ENCODE data around the gene TENT5C. TPM values are rescaled to one million over a fixed set of nuclear protein-coding genes. Genes with fewer than 3 reads are reported as not detected.

The TENT5C gene
- polyA plus RNA-seq, 1 of the 3 experiments (the other 2 are of a cell fraction): 0.90 TPM

DNA sequence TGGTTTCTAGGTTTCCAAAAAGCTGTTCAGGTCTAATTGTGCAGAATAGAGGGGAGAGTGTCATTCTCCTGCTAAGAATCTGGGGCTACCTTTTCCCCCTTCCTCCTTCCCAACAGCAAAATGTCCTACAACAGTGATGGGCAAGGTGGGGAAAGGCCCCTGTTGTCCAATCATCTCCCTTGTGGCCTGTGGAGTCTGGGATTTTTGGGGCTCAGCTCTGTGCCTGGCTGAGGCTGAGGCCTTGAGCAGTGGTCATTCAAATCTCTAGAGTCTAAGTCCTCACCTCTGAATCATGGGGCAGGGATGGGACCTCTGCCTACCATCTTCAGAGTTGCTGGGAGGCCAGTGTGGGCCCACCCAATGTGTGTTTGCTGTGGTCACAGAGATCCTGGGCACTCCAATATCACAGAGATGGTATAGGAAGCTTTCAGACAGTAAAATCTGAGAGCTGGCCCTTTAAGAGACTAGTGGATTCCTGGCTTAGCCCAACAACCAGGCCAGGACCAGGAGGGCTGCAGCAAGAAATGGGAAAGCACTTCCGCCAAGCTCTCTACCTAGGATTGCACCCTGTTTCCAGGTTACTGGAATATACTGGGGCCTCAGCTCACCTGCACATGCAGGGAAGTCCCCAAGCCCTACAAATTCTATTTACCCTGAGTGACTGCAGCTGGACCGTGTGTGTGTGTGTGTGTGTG lies 28.5 kb upstream of the TENT5C start:
- Histone ChIP-seq H3K36me3 (replicated peaks in 1 of 2; ENCODE audit: control insufficient read depth in 1 of 2, insufficient read depth in 2 of 2, low read length in 1 of 2) (no peaks in the 10 kb centered on the region), H3K27me3 (ENCODE audit: insufficient read depth) (no peaks in the 10 kb centered on the region), H3K79me2 (ENCODE audit: insufficient read depth) (no peaks in the 10 kb centered on the region), H4K20me1 (ENCODE audit: insufficient read depth) (no peaks in the 10 kb centered on the region), H3F3A (replicated peaks; ENCODE audit: insufficient read depth) (no peaks in the 10 kb centered on the region), H3K4me3 (ENCODE audit: low read depth in 2 of 2, low read length in 1 of 2) (no peak overlapping the region), H3K9ac (no peak overlapping the region), H3K9me3 (no peaks in the 10 kb centered on the region), H2AFZ (ENCODE audit: low read depth) (no peak overlapping the region), H3K4me2 (no peak overlapping the region), H3K9me2 (no peaks in the 10 kb centered on the region), H3K4me1 (ENCODE audit: control insufficient read depth in 1 of 2, insufficient read depth in 2 of 2, low read depth in 1 of 2, low read length in 1 of 2) (no peaks in the 10 kb centered on the region; a peak in 1 of 4 replicates), H3K27ac (ENCODE audit: low read depth in 2 of 2, low read length in 1 of 2) (no peak overlapping the region)
- no peak for TF ChIP-seq YY1 (IDR thresholded peaks at IDR 0.05; ENCODE audit: low read depth)
- TF ChIP-seq, protein P1, sequence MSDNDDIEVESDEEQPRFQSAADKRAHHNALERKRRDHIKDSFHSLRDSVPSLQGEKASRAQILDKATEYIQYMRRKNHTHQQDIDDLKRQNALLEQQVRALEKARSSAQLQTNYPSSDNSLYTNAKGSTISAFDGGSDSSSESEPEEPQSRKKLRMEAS (IDR thresholded peaks at IDR 0.05; ENCODE audit: low read depth): no peak
- TF ChIP-seq FOSL2 (IDR thresholded peaks at IDR 0.05; ENCODE audit: borderline replicate concordance, low read depth): no peak
- TF ChIP-seq POLR2AphosphoS5 (IDR thresholded peaks at IDR 0.05; ENCODE audit: low read depth, low read length): no peak
- no peak for TF ChIP-seq TCF12 (IDR thresholded peaks at IDR 0.05)
- no peak for TF ChIP-seq RAD21 (IDR thresholded peaks at IDR 0.05; ENCODE audit: low read length)
- no peak for TF ChIP-seq TAF1 (IDR thresholded peaks at IDR 0.05; ENCODE audit: borderline replicate concordance, low read depth, low read length)
- no peak for TF ChIP-seq ELF1 (IDR thresholded peaks at IDR 0.05)
- TF ChIP-seq, protein P2, sequence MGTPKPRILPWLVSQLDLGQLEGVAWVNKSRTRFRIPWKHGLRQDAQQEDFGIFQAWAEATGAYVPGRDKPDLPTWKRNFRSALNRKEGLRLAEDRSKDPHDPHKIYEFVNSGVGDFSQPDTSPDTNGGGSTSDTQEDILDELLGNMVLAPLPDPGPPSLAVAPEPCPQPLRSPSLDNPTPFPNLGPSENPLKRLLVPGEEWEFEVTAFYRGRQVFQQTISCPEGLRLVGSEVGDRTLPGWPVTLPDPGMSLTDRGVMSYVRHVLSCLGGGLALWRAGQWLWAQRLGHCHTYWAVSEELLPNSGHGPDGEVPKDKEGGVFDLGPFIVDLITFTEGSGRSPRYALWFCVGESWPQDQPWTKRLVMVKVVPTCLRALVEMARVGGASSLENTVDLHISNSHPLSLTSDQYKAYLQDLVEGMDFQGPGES (IDR thresholded peaks at IDR 0.05; ENCODE audit: low read depth, low read length): no peak
- TF ChIP-seq EP300 (IDR thresholded peaks at IDR 0.05; ENCODE audit: borderline replicate concordance in 1 of 2, low read depth in 1 of 2, low read length in 1 of 2): no peak
- TF ChIP-seq RXRA (IDR thresholded peaks at IDR 0.05; ENCODE audit: borderline replicate concordance, low read depth): no peak
- TF ChIP-seq SMC3 (IDR thresholded peaks at IDR 0.05; ENCODE audit: low read depth, low read length): no peak
- TF ChIP-seq, protein P3, sequence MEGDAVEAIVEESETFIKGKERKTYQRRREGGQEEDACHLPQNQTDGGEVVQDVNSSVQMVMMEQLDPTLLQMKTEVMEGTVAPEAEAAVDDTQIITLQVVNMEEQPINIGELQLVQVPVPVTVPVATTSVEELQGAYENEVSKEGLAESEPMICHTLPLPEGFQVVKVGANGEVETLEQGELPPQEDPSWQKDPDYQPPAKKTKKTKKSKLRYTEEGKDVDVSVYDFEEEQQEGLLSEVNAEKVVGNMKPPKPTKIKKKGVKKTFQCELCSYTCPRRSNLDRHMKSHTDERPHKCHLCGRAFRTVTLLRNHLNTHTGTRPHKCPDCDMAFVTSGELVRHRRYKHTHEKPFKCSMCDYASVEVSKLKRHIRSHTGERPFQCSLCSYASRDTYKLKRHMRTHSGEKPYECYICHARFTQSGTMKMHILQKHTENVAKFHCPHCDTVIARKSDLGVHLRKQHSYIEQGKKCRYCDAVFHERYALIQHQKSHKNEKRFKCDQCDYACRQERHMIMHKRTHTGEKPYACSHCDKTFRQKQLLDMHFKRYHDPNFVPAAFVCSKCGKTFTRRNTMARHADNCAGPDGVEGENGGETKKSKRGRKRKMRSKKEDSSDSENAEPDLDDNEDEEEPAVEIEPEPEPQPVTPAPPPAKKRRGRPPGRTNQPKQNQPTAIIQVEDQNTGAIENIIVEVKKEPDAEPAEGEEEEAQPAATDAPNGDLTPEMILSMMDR (IDR thresholded peaks at IDR 0.05): no peak
- no peak for TF ChIP-seq FOXM1 (IDR thresholded peaks at IDR 0.05; ENCODE audit: low read depth)
- no peak for TF ChIP-seq GATA2 (CRISPR knock-in tag; IDR thresholded peaks at IDR 0.05)
- no peak for TF ChIP-seq MXI1 (IDR thresholded peaks at IDR 0.05; ENCODE audit: low read depth, low read length)
- DNase-seq: no peak
- POLR2A ChIA-PET: no interaction called here
- CTCF ChIA-PET: interaction anchor here (1.3 kb wide), 1 partner anchor 182 kb away, joined by 3 read pairs; no protein-coding TSS in a partner anchor
- WGBS (ENCODE audit: low lambda C conversion rate): 50% methylated on average over 1 of the region's 2 CpGs
